Activated CD4-positive, alpha-beta T cell treated with anti-CD3 and anti-CD28 coated beads, Interleukin-2, amount 10 ng/mL, durations not matched to agents 7 days and 5 days (primary cell): Measurements from ENCODE around the gene GALNT15. TPM values are rescaled to one million over a fixed set of nuclear protein-coding genes. Genes with fewer than 3 reads are reported as not detected.

Source experiments
- CTCF ChIA-PET: fragments of 350-600 bp; sonication (Branson Sonifier 250); formaldehyde crosslinking; loops from one replicate; lab custom pipeline; 2021; ENCODE audit warnings: antibody characterized with exemption; lab: Charles Lee
- POLR2A ChIA-PET: fragments of 350-600 bp; sonication (Branson Sonifier 250); formaldehyde crosslinking; loops from one replicate; lab custom pipeline; 2021; ENCODE audit warnings: antibody characterized with exemption; lab: Charles Lee
- DNase-seq: peaks from one replicate; pipeline ENCODE4 v3.0.0-alpha.2; 2020
- H3K27ac Mint-ChIP-seq: one replicate; pipeline ENCODE4 v1.8.0; 2021; ENCODE audit warnings: mild to moderate bottlenecking, moderate library complexity, mixed read lengths
- H3K27me3 Mint-ChIP-seq: one replicate; pipeline ENCODE4 v1.8.0; 2021; ENCODE audit warnings: mixed read lengths
- H3K36me3 Mint-ChIP-seq: one replicate; pipeline ENCODE4 v1.8.0; 2021; ENCODE audit warnings: low read depth, mixed read lengths
- H3K4me1 Mint-ChIP-seq: one replicate; pipeline ENCODE4 v1.8.0; 2021; ENCODE audit warnings: mixed read lengths
- H3K4me3 Mint-ChIP-seq: one replicate; pipeline ENCODE4 v1.8.0; 2021; ENCODE audit warnings: mild to moderate bottlenecking, moderate library complexity, mixed read lengths
- H3K9me3 Mint-ChIP-seq: one replicate; pipeline ENCODE4 v1.8.0; 2021; ENCODE audit warnings: mixed read lengths
- total RNA-seq, 2 experiments: library from RNA; stranded (reverse); gene quantifications; one replicate each; pipeline ENCODE4 v1.2.3, GENCODE V29; 2021

The GALNT15 gene
- total RNA-seq, 2 experiments from 2014 or later: not detected

- CTCF ChIA-PET: no interaction called here
- H3K4me1 Mint-ChIP-seq: peaks cover 2% of the 10 kb centered on the region
- H3K36me3 Mint-ChIP-seq: peaks cover 2% of the 10 kb centered on the region
- DNase-seq: no peak
- no peak overlapping the region for H3K27ac Mint-ChIP-seq
- peaks cover 6% of the 10 kb centered on the region for H3K9me3 Mint-ChIP-seq
- POLR2A ChIA-PET: no interaction called here
- no peak overlapping the region for H3K4me3 Mint-ChIP-seq
- H3K27me3 Mint-ChIP-seq: peaks cover 1% of the 10 kb centered on the region
These were observed 48.1 kb downstream of the GALNT15 start for GRCh38 chr3:16222547-16222946.

GRCh38 chr3:16224325-16224724, 49.8 kb downstream of the GALNT15 start:
- CTCF ChIA-PET: no interaction called here
- peaks cover 2% of the 10 kb centered on the region for H3K4me1 Mint-ChIP-seq
- H3K27me3 Mint-ChIP-seq: peaks cover 3% of the 10 kb centered on the region
- H3K4me3 Mint-ChIP-seq: no peak overlapping the region
- H3K36me3 Mint-ChIP-seq: peaks cover 2% of the 10 kb centered on the region
- DNase-seq: no peak
- peaks cover 6% of the 10 kb centered on the region for H3K9me3 Mint-ChIP-seq
- POLR2A ChIA-PET: no interaction called here
- no peak overlapping the region for H3K27ac Mint-ChIP-seq

- Mint-ChIP-seq H3K4me1 (peaks cover 2% of the 10 kb centered on the region), H3K27ac (no peak overlapping the region), H3K27me3 (peaks cover 3% of the 10 kb centered on the region), H3K4me3 (no peak overlapping the region), H3K9me3 (no peaks in the 10 kb centered on the region), H3K36me3 (peaks cover 2% of the 10 kb centered on the region)
- POLR2A ChIA-PET: interaction anchor here (0.6 kb wide), 1 partner anchor 50 kb away, joined by 3 read pairs; no protein-coding TSS in a partner anchor
- CTCF ChIA-PET: interaction anchor here (1.0 to 1.4 kb wide), 5 partner anchors 9 to 27 kb away, joined by 3 to 5 read pairs (median 4); no protein-coding TSS in a partner anchor
- no peak for DNase-seq
These were observed 53.1 kb downstream of the GALNT15 start for GRCh38 chr3:16227566-16227965.

- Mint-ChIP-seq H3K36me3 (no peaks in the 10 kb centered on the region), H3K4me1 (no peaks in the 10 kb centered on the region), H3K9me3 (no peaks in the 10 kb centered on the region), H3K4me3 (no peak overlapping the region), H3K27ac (no peak overlapping the region), H3K27me3 (peaks cover 3% of the 10 kb centered on the region)
- ChIA-PET CTCF (interaction anchor here (1.6 kb wide), 1 partner anchor 18 kb away, joined by 4 read pairs; no protein-coding TSS in a partner anchor), POLR2A (no interaction called here)
- no peak for DNase-seq
These were observed 55.2 kb downstream of the GALNT15 start for GRCh38 chr3:16229681-16230080.

- no peak overlapping the region for H3K27ac Mint-ChIP-seq
- H3K4me1 Mint-ChIP-seq: no peaks in the 10 kb centered on the region
- H3K27me3 Mint-ChIP-seq: peaks cover 3% of the 10 kb centered on the region
- DNase-seq: no peak
- ChIA-PET CTCF (interaction anchor here (1.2 kb wide), 1 partner anchor 22 kb away, joined by 3 read pairs; no protein-coding TSS in a partner anchor), POLR2A (no interaction called here)
- H3K4me3 Mint-ChIP-seq: no peak overlapping the region
- H3K36me3 Mint-ChIP-seq: no peaks in the 10 kb centered on the region
- peaks cover 4% of the 10 kb centered on the region for H3K9me3 Mint-ChIP-seq
These were observed 57.5 kb downstream of the GALNT15 start for GRCh38 chr3:16231983-16232382.

- Mint-ChIP-seq H3K9me3 (peaks cover 4% of the 10 kb centered on the region), H3K27me3 (no peaks in the 10 kb centered on the region), H3K4me1 (no peaks in the 10 kb centered on the region), H3K27ac (no peak overlapping the region), H3K4me3 (no peak overlapping the region), H3K36me3 (no peaks in the 10 kb centered on the region)
- ChIA-PET POLR2A (no interaction called here), CTCF (interaction anchor here (1.1 to 1.3 kb wide), 3 partner anchors 9 to 21 kb away, joined by 3 to 4 read pairs (median 3); no protein-coding TSS in a partner anchor)
- no peak for DNase-seq
These were observed 59.3 kb downstream of the GALNT15 start for GRCh38 chr3:16233806-16234205.

- Mint-ChIP-seq H3K36me3 (no peaks in the 10 kb centered on the region), H3K4me3 (no peak overlapping the region), H3K27ac (no peak overlapping the region), H3K4me1 (peaks cover 4% of the 10 kb centered on the region), H3K27me3 (no peaks in the 10 kb centered on the region), H3K9me3 (peaks cover 4% of the 10 kb centered on the region)
- no peak for DNase-seq
- ChIA-PET POLR2A (no interaction called here), CTCF (interaction anchor here (1.0 to 1.3 kb wide), 4 partner anchors 9 to 29 kb away, joined by 3 to 4 read pairs (median 3); no protein-coding TSS in a partner anchor)
These were observed 59.8 kb downstream of the GALNT15 start for GRCh38 chr3:16234281-16234680.

- Mint-ChIP-seq H3K36me3 (no peaks in the 10 kb centered on the region), H3K4me1 (peaks cover 15% of the 10 kb centered on the region), H3K4me3 (no peak overlapping the region), H3K27me3 (no peaks in the 10 kb centered on the region), H3K9me3 (peaks cover 4% of the 10 kb centered on the region), H3K27ac (no peak overlapping the region)
- DNase-seq: no peak
- ChIA-PET CTCF (interaction anchor here (1.4 kb wide), 1 partner anchor 8 kb away, joined by 4 read pairs; no protein-coding TSS in a partner anchor), POLR2A (no interaction called here)
These were observed 61.7 kb downstream of the GALNT15 start for GRCh38 chr3:16236030-16236639.

- DNase-seq: no peak
- H3K27me3 Mint-ChIP-seq: no peaks in the 10 kb centered on the region
- H3K27ac Mint-ChIP-seq: no peak overlapping the region
- H3K4me1 Mint-ChIP-seq: peaks cover 15% of the 10 kb centered on the region
- H3K36me3 Mint-ChIP-seq: no peaks in the 10 kb centered on the region
- CTCF ChIA-PET: interaction anchor here (0.5 to 1.4 kb wide), 2 partner anchors 9 to 15 kb away, joined by 4 to 5 read pairs; no protein-coding TSS in a partner anchor
- POLR2A ChIA-PET: no interaction called here
- H3K9me3 Mint-ChIP-seq: peaks cover 4% of the 10 kb centered on the region
- no peak overlapping the region for H3K4me3 Mint-ChIP-seq
These were observed 62.4 kb downstream of the GALNT15 start for GRCh38 chr3:16236856-16237393.

GRCh38 chr3:16239086-16239770, 64.7 kb downstream of the GALNT15 start:
- ChIA-PET CTCF (interaction anchor here (1.0 to 1.7 kb wide), 2 partner anchors 12 to 18 kb away, joined by 3 to 4 read pairs; no protein-coding TSS in a partner anchor), POLR2A (no interaction called here)
- Mint-ChIP-seq H3K4me3 (no peak overlapping the region), H3K27me3 (no peaks in the 10 kb centered on the region), H3K9me3 (peaks cover 4% of the 10 kb centered on the region), H3K36me3 (no peaks in the 10 kb centered on the region), H3K27ac (no peak overlapping the region), H3K4me1 (peaks cover 22% of the 10 kb centered on the region)
- DNase-seq: no peak

GRCh38 chr3:16239780-16240179, 65.3 kb downstream of the GALNT15 start:
- Mint-ChIP-seq H3K27me3 (no peaks in the 10 kb centered on the region), H3K4me3 (no peak overlapping the region), H3K4me1 (peaks cover 22% of the 10 kb centered on the region), H3K9me3 (peaks cover 4% of the 10 kb centered on the region), H3K27ac (no peak overlapping the region), H3K36me3 (no peaks in the 10 kb centered on the region)
- no peak for DNase-seq
- ChIA-PET CTCF (interaction anchor here (1.0 to 1.7 kb wide), 2 partner anchors 12 to 19 kb away, joined by 3 to 4 read pairs; no protein-coding TSS in a partner anchor), POLR2A (no interaction called here)

GRCh38 chr3:16240229-16241023, 65.9 kb downstream of the GALNT15 start:
- ChIA-PET POLR2A (no interaction called here), CTCF (interaction anchor here (1.1 to 1.7 kb wide), 2 partner anchors 13 to 24 kb away, joined by 3 to 4 read pairs; partner anchors contain the start of genes DPH3 and OXNAD1)
- Mint-ChIP-seq H3K27ac (no peak overlapping the region), H3K4me3 (no peak overlapping the region), H3K36me3 (no peaks in the 10 kb centered on the region), H3K9me3 (peaks cover 1% of the 10 kb centered on the region), H3K4me1 (peaks cover 22% of the 10 kb centered on the region), H3K27me3 (no peaks in the 10 kb centered on the region)
- DNase-seq: no peak
